Measurements from ENCODE around the gene CNTNAP2.

DNA sequence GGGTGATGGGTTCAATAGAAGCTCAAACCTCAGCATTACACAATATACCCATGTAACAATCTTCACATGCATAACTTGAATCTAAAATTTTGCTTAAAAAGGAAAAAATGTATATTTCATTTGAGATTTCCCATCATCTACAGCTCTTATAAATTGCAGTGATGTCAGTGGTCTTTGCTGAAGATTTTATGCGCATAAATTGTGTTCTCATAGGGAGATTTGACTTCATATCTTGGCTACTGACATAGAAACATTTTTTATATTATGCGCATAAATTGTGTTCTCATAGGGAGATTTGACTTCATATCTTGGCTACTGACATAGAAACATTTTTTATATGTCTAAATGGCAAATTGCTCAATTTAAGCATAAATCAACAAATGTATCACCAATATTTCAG is 1348.6 kb downstream of the CNTNAP2 start:
- TF ChIP-seq, protein P1, sequence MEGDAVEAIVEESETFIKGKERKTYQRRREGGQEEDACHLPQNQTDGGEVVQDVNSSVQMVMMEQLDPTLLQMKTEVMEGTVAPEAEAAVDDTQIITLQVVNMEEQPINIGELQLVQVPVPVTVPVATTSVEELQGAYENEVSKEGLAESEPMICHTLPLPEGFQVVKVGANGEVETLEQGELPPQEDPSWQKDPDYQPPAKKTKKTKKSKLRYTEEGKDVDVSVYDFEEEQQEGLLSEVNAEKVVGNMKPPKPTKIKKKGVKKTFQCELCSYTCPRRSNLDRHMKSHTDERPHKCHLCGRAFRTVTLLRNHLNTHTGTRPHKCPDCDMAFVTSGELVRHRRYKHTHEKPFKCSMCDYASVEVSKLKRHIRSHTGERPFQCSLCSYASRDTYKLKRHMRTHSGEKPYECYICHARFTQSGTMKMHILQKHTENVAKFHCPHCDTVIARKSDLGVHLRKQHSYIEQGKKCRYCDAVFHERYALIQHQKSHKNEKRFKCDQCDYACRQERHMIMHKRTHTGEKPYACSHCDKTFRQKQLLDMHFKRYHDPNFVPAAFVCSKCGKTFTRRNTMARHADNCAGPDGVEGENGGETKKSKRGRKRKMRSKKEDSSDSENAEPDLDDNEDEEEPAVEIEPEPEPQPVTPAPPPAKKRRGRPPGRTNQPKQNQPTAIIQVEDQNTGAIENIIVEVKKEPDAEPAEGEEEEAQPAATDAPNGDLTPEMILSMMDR (IDR thresholded peaks at IDR 0.05) = no peak
- no peak for TF ChIP-seq POLR2A (IDR thresholded peaks at IDR 0.05)

Data from uterus (tissue), 2 donors.